Prostate gland (tissue), 2 donors: ENCODE results near the gene PPFIA4. TPM values are rescaled to one million over a fixed set of nuclear protein-coding genes. Genes with fewer than 3 reads are reported as not detected.

Source experiments
- DNase-seq: peaks from one replicate; pipeline ENCODE4 v3.0.0-alpha.2; 2019; ENCODE audit warnings: low spot score
- H3K27ac ChIP-seq, 2 donors: fragments of 200-600 bp; sonication (generic); 2 replicates each; pipeline ENCODE4 v1.5.1; 2017 to 2019
- H3K27me3 ChIP-seq: fragments of 200-600 bp; sonication (generic); replicated peaks from 2 replicates; pipeline ENCODE4 v1.5.1; 2019; ENCODE audit not compliant: insufficient read depth
- H3K36me3 ChIP-seq, 2 donors: fragments of 200-600 bp; sonication (generic); 1 replicate in 1 of 2; 2 replicates in 1 of 2; pipeline versions ENCODE4 v1.5.1 to v1.8.1; 2017 to 2019
- H3K4me1 ChIP-seq: fragments of 200-600 bp; sonication (generic); replicated peaks from 2 replicates; pipeline ENCODE4 v1.5.1; 2019
- H3K4me3 ChIP-seq, 2 donors: fragments of 200-600 bp; sonication (generic); 2 replicates each; pipeline ENCODE4 v1.5.1; 2017 to 2019
- H3K9me3 ChIP-seq: fragments of 200-600 bp; sonication (generic); 2 replicates; pipeline ENCODE4 v1.5.1; 2017
- CTCF ChIP-seq, 4 experiments: fragments of 200-600 bp in 2 of 4; fragments of 450-650 bp in 2 of 4; sonication (generic) in 2 of 4; IDR thresholded peaks; 1 replicate in 3 of 4; 2 replicates in 1 of 4; pipeline ENCODE4 v1.5.1; 2016 to 2019; ENCODE audit warnings: antibody characterized with exemption in 4 of 4, mild to moderate bottlenecking in 2 of 4, moderate library complexity in 2 of 4
- POLR2A ChIP-seq: fragments of 450-650 bp; IDR thresholded peaks from one replicate; pipeline ENCODE4 v1.6.1; 2016; ENCODE audit warnings: antibody characterized with exemption, mild to moderate bottlenecking
- POLR2AphosphoS5 ChIP-seq: sonication (generic); formaldehyde crosslinking; IDR thresholded peaks from one replicate; pipeline ENCODE4 v1.6.1; 2017; ENCODE audit warnings: antibody characterized with exemption
- WGBS: methylation state at CpG from one replicate; pipeline ENCODE4 v1.1.5; 2018; 5-methylcytosine and 5-hydroxymethylcytosine counted together
- intact Hi-C: fragments of 100-400 bp; cut with DNase I; formaldehyde crosslinking; loops from one replicate; pipeline ENCODE4 v1.14.2; 2022
- total RNA-seq, 2 donors: library from RNA; depleted of rRNA; stranded (reverse); fragments of >200 nt; gene quantifications; one replicate each; pipeline ENCODE4 v1.1.0, GENCODE V29; 2016

Gene PPFIA4
- total RNA-seq, 2 donors from 2014 or later, result 0.50 to 16.9 TPM

- Histone ChIP-seq H3K4me3 (no peak overlapping the region), H3K9me3 (no peaks in the 10 kb centered on the region), H3K4me1 (no peaks in the 10 kb centered on the region), H3K27ac (no peak overlapping the region), H3K36me3 (no peaks in the 10 kb centered on the region), H3K27me3 (no peaks in the 10 kb centered on the region)
- 82% methylated on average over 11 of the region's 11 CpGs for WGBS
- no peak for TF ChIP-seq POLR2AphosphoS5
- TF ChIP-seq POLR2A, result no peak
- TF ChIP-seq CTCF (IDR thresholded peaks at IDR 0.05), result no peak
- DNase-seq, result no peak
- intact Hi-C loops, result no loop called here
These were observed 60.9 kb downstream of the PPFIA4 start for GRCh38 chr1:203086992-203087763.

- H3K27me3 ChIP-seq, result no peaks in the 10 kb centered on the region
- intact Hi-C loops, result no loop called here
- H3K9me3 ChIP-seq, result no peaks in the 10 kb centered on the region
- TF ChIP-seq POLR2AphosphoS5 (no peak), CTCF (IDR thresholded peaks at IDR 0.05) (no peak), POLR2A (no peak)
- DNase-seq, result no peak
- H3K4me3 ChIP-seq, result no peak overlapping the region
- WGBS, result 92% methylated on average over 3 of the region's 3 CpGs
- no peaks in the 10 kb centered on the region for H3K4me1 ChIP-seq
- no peaks in the 10 kb centered on the region for H3K36me3 ChIP-seq
- H3K27ac ChIP-seq, result no peak overlapping the region
These were observed 62.1 kb downstream of the PPFIA4 start for GRCh38 chr1:203088441-203088840.

GRCh38 chr1:203089001-203089650 is 62.8 kb downstream of the PPFIA4 start:
- DNase-seq, result no peak
- intact Hi-C loops, result no loop called here
- no peaks in the 10 kb centered on the region for H3K9me3 ChIP-seq
- no peaks in the 10 kb centered on the region for H3K27me3 ChIP-seq
- no peaks in the 10 kb centered on the region for H3K36me3 ChIP-seq
- WGBS, result 89% methylated on average over 7 of the region's 7 CpGs
- H3K4me1 ChIP-seq, result no peaks in the 10 kb centered on the region
- H3K27ac ChIP-seq, result no peak overlapping the region
- H3K4me3 ChIP-seq, result no peak overlapping the region
- TF ChIP-seq POLR2A, result no peak

- no peak for DNase-seq
- Histone ChIP-seq H3K4me1 (no peaks in the 10 kb centered on the region), H3K9me3 (no peaks in the 10 kb centered on the region), H3K36me3 (no peaks in the 10 kb centered on the region), H3K27ac (no peak overlapping the region), H3K27me3 (no peaks in the 10 kb centered on the region), H3K4me3 (no peak overlapping the region)
- TF ChIP-seq POLR2AphosphoS5 (no peak), POLR2A (no peak), CTCF (IDR thresholded peaks at IDR 0.05) (no peak)
- intact Hi-C loops, result no loop called here
- WGBS, result 71% methylated on average over 7 of the region's 7 CpGs
These were observed 63.4 kb downstream of the PPFIA4 start for GRCh38 chr1:203089651-203090045.

GRCh38 chr1:203090421-203091198 is 64.3 kb downstream of the PPFIA4 start:
- H3K4me3 ChIP-seq, result no peak overlapping the region
- TF ChIP-seq POLR2A (no peak), POLR2AphosphoS5 (no peak), CTCF (IDR thresholded peaks at IDR 0.05) (no peak)
- H3K36me3 ChIP-seq, result no peaks in the 10 kb centered on the region
- DNase-seq, result no peak
- no peaks in the 10 kb centered on the region for H3K27me3 ChIP-seq
- WGBS, result 63% methylated on average over 6 of the region's 6 CpGs
- H3K27ac ChIP-seq, result no peak overlapping the region
- no peaks in the 10 kb centered on the region for H3K4me1 ChIP-seq
- intact Hi-C loops, result no loop called here
- H3K9me3 ChIP-seq, result no peaks in the 10 kb centered on the region
